Activated T-cell treated with anti-CD3 and anti-CD28 coated beads, Interleukin-2, amount 50 U/mL, for 24 hours (primary cell): ENCODE data around the gene PHF10.

Experiments used
- DNase-seq: peaks from one replicate; pipeline ENCODE4 v3.0.0-alpha.2; 2020
- H3K27ac Mint-ChIP-seq: 2 replicates; pipeline ENCODE4 v1.8.0; 2020; ENCODE audit warnings: mild to moderate bottlenecking, mixed read lengths
- H3K27me3 Mint-ChIP-seq: 2 replicates; pipeline ENCODE4 v1.8.0; 2020; ENCODE audit warnings: mixed read lengths
- H3K36me3 Mint-ChIP-seq: 2 replicates; pipeline ENCODE4 v1.8.0; 2020; ENCODE audit warnings: low read depth, mixed read lengths
- H3K4me1 Mint-ChIP-seq: 2 replicates; pipeline ENCODE4 v1.8.0; 2020; ENCODE audit warnings: low read depth, mixed read lengths
- H3K4me3 Mint-ChIP-seq: 2 replicates; pipeline ENCODE4 v1.8.0; 2020; ENCODE audit warnings: mild to moderate bottlenecking, moderate library complexity, mixed read lengths
- H3K9me3 Mint-ChIP-seq: 2 replicates; pipeline ENCODE4 v1.8.0; 2020; ENCODE audit warnings: mixed read lengths

Gene PHF10

DNA sequence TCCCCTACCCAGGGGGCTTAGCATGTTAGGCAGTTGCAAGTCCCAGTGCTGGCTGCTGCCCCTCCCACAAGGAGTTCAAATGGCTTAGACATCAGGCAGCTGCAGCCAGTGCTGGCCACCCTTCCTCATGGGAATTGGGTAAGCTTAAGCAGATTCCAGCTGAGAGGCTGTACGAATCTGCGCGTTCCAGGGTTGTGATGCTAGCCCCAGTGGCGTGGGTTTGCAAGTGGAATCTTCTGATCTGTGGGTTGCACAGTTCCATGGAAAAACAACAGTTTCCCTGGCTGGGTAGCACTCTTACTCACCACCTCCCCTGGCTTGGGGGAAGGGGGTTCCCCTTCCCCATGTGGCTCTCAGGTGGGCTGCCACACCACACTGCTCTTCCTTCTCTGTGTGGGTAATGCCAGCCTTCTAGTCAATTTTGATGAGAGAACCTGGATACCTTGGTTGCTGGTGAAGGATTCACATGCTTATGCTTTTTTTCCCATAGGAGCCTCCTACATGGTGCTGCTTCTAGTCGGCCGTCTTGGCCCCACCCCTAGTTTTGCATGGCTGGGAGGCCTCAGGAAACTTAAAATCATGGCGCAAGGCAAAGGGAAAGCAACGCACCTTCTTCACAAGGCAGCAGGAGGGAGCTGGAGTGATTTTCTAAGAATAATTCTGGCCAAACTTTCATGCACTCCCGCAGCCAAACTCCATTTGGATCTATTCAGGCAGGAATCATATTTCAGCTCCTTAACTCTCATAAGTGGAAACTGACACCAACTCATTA is 14.1 kb upstream of the PHF10 start:
- Mint-ChIP-seq H3K27ac (no peak overlapping the region), H3K27me3 (peaks cover 22% of the 10 kb centered on the region), H3K4me1 (peaks cover 5% of the 10 kb centered on the region), H3K4me3 (no peak overlapping the region), H3K36me3 (no peaks in the 10 kb centered on the region), H3K9me3 (no peaks in the 10 kb centered on the region)
- no peak for DNase-seq

- Mint-ChIP-seq H3K27ac (no peak overlapping the region), H3K4me1 (peaks cover 15% of the 10 kb centered on the region), H3K4me3 (no peak overlapping the region), H3K36me3 (peaks cover 7% of the 10 kb centered on the region), H3K9me3 (no peaks in the 10 kb centered on the region), H3K27me3 (peaks cover 7% of the 10 kb centered on the region)
- DNase-seq, result no peak
These were observed 5.7 kb upstream of the PHF10 start for GRCh38 chr6:169729961-169730360.

DNA sequence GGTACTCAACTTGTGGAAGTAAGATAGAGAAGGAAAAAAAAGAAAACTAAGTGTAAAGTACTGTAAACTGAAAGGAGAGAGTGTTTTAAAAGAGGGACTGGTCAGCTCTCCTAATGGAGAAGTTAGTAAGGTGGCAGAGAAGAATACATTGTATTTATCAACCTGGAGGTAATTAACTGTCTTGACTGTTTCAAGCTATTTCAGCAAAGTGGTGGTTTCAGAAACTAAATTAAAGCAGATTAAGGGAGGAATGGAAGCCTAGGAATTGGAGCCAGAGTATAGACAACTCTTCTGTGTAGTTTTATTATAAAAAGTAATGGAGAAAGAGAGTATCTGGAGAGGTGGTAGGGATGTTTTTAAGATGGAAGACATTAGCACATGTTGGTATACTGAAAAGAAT is 2.7 kb upstream of the PHF10 start:
- no peak for DNase-seq
- Mint-ChIP-seq H3K27me3 (no peaks in the 10 kb centered on the region), H3K4me1 (peaks cover 19% of the 10 kb centered on the region), H3K27ac (no peak overlapping the region), H3K9me3 (no peaks in the 10 kb centered on the region), H3K36me3 (peaks cover 17% of the 10 kb centered on the region), H3K4me3 (no peak overlapping the region)

- Mint-ChIP-seq H3K4me1 (peaks cover 26% of the 10 kb centered on the region), H3K4me3 (peak overlapping the region; percentile 84), H3K27me3 (no peaks in the 10 kb centered on the region), H3K9me3 (no peaks in the 10 kb centered on the region), H3K27ac (peak overlapping the region; percentile 92), H3K36me3 (peaks cover 19% of the 10 kb centered on the region)
- DNase-seq, result no peak
These were observed 1.7 kb upstream of the PHF10 start for GRCh38 chr6:169726049-169726400.

DNA sequence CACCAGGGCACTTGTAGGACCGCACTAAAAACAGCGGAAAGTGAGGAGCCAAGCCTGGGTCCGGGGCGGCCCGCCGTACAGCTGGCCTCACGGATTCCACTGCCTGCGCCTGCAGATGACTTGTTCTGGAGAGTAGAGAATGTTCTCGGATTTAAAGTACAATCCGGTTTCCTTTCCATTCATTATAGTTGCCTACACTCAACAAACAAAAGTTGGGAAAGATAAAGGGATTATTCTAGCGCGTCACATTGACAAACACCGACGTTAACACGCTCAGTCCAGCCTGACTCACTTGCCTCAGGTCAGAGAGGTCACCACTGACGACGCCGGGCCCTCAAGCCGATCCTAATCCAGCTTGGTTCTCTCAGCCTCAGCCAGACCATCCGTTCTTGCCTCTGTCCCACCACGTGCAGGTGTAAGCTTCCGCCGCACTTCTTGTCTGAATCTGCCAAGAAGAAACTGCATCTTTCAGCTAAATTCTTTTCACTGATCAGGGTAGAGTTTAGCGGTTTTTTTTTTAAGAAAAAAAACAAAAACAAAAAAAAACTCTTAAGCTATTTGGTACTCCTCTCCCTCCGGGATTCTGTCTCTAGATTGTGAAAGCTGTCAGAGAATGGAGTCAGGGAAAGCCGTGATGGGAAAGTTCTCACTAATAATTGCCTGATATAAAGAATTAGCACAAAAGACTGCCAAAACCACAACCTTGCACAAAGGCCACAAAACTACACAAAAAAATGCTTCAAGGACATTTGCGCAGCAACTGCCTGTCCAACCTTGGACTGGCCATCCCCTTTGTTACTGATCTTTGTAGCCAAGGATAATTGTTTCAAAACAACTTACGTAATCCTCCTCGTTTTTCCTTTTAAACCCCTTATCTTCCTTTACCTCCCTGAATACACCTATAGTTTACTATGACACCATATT is 1.1 kb upstream of the PHF10 start:
- peak overlapping the region; percentile 84 for H3K4me3 Mint-ChIP-seq
- no peaks in the 10 kb centered on the region for H3K9me3 Mint-ChIP-seq
- H3K36me3 Mint-ChIP-seq, result peaks cover 20% of the 10 kb centered on the region
- peak; percentile 56 for DNase-seq
- H3K4me1 Mint-ChIP-seq, result peaks cover 30% of the 10 kb centered on the region
- H3K27ac Mint-ChIP-seq, result peak overlapping the region; percentile 92
- no peaks in the 10 kb centered on the region for H3K27me3 Mint-ChIP-seq

GRCh38 chr6:169723991-169724493 is 258 bp downstream of the PHF10 start:
- peaks cover 43% of the 10 kb centered on the region for H3K4me1 Mint-ChIP-seq
- no peaks in the 10 kb centered on the region for H3K27me3 Mint-ChIP-seq
- no peaks in the 10 kb centered on the region for H3K9me3 Mint-ChIP-seq
- DNase-seq, result no peak
- H3K4me3 Mint-ChIP-seq, result peak overlapping the region; percentile 74
- peaks cover 33% of the 10 kb centered on the region for H3K36me3 Mint-ChIP-seq
- peak overlapping the region; percentile 76 for H3K27ac Mint-ChIP-seq

- Mint-ChIP-seq H3K4me1 (peaks cover 45% of the 10 kb centered on the region), H3K27ac (peak overlapping the region; percentile 94), H3K36me3 (peaks cover 37% of the 10 kb centered on the region), H3K9me3 (no peaks in the 10 kb centered on the region), H3K4me3 (peak overlapping the region; percentile 88), H3K27me3 (no peaks in the 10 kb centered on the region)
- DNase-seq, result peak; percentile 83
These were observed 945 bp downstream of the PHF10 start for GRCh38 chr6:169723200-169723909.

- peak overlapping the region; percentile 88 for H3K4me3 Mint-ChIP-seq
- peak; percentile 58 for DNase-seq
- H3K9me3 Mint-ChIP-seq, result no peaks in the 10 kb centered on the region
- H3K4me1 Mint-ChIP-seq, result peaks cover 43% of the 10 kb centered on the region
- no peaks in the 10 kb centered on the region for H3K27me3 Mint-ChIP-seq
- H3K36me3 Mint-ChIP-seq, result peaks cover 44% of the 10 kb centered on the region
- peak overlapping the region; percentile 94 for H3K27ac Mint-ChIP-seq
These were observed 1.7 kb downstream of the PHF10 start for GRCh38 chr6:169722362-169723199.

DNA sequence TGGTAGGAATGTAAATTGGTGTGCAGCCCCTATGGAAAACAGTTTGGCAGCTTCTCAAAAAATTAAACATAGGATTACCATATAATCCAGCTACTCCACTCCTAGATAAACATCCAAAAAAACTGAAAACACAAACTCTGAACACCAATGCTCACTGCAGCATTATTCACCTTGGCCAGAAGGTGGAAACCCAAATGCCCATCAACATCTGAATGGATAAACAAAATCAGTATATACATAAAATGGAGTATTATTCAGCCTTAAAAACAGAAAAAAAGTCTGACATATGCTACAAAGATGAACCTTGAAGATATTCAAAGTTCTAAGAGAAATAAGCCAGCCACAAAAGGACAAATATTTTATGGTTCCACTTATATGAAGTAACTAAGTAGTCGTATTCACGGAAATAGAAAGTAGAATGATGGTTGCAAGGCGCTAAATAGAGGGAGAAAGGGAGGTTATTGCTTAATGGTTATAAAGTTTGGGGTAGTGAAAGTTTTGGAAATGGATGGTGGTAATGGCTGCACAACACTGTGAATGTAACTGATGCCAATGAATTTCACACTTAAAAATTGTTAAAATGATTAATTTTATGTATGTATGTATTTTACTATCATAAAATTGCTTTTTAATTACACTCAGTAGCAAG is 4.0 kb downstream of the PHF10 start:
- Mint-ChIP-seq H3K4me3 (no peak overlapping the region), H3K27me3 (no peaks in the 10 kb centered on the region), H3K36me3 (peaks cover 62% of the 10 kb centered on the region), H3K4me1 (peaks cover 35% of the 10 kb centered on the region), H3K9me3 (no peaks in the 10 kb centered on the region), H3K27ac (peak overlapping the region; percentile 56)
- DNase-seq, result no peak

DNA sequence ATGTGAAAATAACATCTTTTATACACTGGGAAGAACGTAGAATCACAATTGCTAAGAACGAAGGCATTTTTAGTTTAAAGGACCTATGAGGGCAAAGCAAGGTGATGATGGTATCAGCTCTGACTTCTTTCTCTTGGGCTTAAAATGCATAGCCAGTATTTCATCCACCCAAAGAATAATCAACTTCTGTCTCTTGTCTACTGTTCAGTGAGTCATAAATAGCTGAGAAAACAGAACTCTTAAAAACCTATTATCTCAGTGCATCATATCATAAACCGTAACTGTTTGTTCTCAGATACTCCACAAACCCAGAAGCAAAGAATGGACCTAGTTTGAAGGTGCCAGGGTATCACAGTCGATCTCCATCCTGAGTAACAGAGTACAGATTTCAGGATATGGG is 5.2 kb downstream of the PHF10 start:
- Mint-ChIP-seq H3K4me3 (no peak overlapping the region), H3K4me1 (peaks cover 37% of the 10 kb centered on the region), H3K27me3 (no peaks in the 10 kb centered on the region), H3K9me3 (no peaks in the 10 kb centered on the region), H3K36me3 (peaks cover 70% of the 10 kb centered on the region), H3K27ac (peak overlapping the region; percentile 26)
- no peak for DNase-seq

DNA sequence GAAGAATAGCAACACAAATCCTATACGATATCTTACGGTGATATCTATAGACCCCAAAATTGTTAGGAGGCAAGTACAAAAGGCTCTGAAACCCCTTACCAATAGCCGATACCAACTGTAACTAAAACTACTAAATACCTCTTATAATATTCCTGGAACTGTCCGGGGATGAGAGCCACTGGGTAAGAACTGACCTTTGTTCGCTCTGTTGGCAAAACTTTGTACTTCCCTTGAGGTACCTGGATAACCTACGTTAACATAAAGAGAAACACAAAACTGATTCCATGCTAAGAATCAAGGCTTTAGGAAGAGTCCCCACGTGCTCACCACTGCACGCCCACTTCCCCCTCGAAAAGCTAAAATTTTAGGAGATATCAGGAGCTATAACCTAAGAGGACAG is 9.7 kb downstream of the PHF10 start:
- peaks cover 91% of the 10 kb centered on the region for H3K36me3 Mint-ChIP-seq
- peak overlapping the region; percentile 27 for H3K27ac Mint-ChIP-seq
- no peak for DNase-seq
- no peaks in the 10 kb centered on the region for H3K9me3 Mint-ChIP-seq
- H3K27me3 Mint-ChIP-seq, result no peaks in the 10 kb centered on the region
- no peak overlapping the region for H3K4me3 Mint-ChIP-seq
- peaks cover 27% of the 10 kb centered on the region for H3K4me1 Mint-ChIP-seq

GRCh38 chr6:169714178-169714577 is 10.1 kb downstream of the PHF10 start:
- no peak overlapping the region for H3K4me3 Mint-ChIP-seq
- H3K4me1 Mint-ChIP-seq, result peaks cover 27% of the 10 kb centered on the region
- H3K27ac Mint-ChIP-seq, result peak overlapping the region; percentile 27
- no peaks in the 10 kb centered on the region for H3K9me3 Mint-ChIP-seq
- no peak for DNase-seq
- peaks cover 91% of the 10 kb centered on the region for H3K36me3 Mint-ChIP-seq
- H3K27me3 Mint-ChIP-seq, result no peaks in the 10 kb centered on the region

GRCh38 chr6:169710009-169710408 is 14.3 kb downstream of the PHF10 start:
- Mint-ChIP-seq H3K9me3 (no peaks in the 10 kb centered on the region), H3K27ac (peak overlapping the region; percentile 84), H3K36me3 (peaks cover 88% of the 10 kb centered on the region), H3K27me3 (no peaks in the 10 kb centered on the region), H3K4me3 (no peak overlapping the region), H3K4me1 (peaks cover 48% of the 10 kb centered on the region)
- no peak for DNase-seq
